Mesothelial cell of epicardium (in vitro differentiated cells): ENCODE measurements around the gene FER1L5. TPM values are rescaled to one million over a fixed set of nuclear protein-coding genes. Genes with fewer than 3 reads are reported as not detected.

ENCODE experiments used
- DNase-seq, 2 experiments: peaks; one replicate each; pipeline ENCODE4 v3.0.0; 2021; ENCODE audit warnings: low spot score in 2 of 2; ENCODE audit not compliant: unreplicated experiment in 2 of 2
- H3K27ac Mint-ChIP-seq: 2 replicates; pipeline ENCODE4 v1.8.0; 2021; ENCODE audit warnings: mixed read lengths
- H3K27me3 Mint-ChIP-seq: 2 replicates; pipeline ENCODE4 v1.8.0; 2021; ENCODE audit warnings: low read depth, mixed read lengths
- H3K36me3 Mint-ChIP-seq: 2 replicates; pipeline ENCODE4 v1.8.0; 2021; ENCODE audit warnings: mixed read lengths
- H3K4me1 Mint-ChIP-seq: 2 replicates; pipeline ENCODE4 v1.8.0; 2021; ENCODE audit warnings: mixed read lengths
- H3K4me3 Mint-ChIP-seq: 2 replicates; pipeline ENCODE4 v1.8.0; 2021; ENCODE audit warnings: mild to moderate bottlenecking, moderate library complexity, mixed read lengths
- H3K9me3 Mint-ChIP-seq: 2 replicates; pipeline ENCODE4 v1.8.0; 2021; ENCODE audit warnings: mixed read lengths
- total RNA-seq: library from RNA; stranded (reverse); gene quantifications from 3 replicates; pipeline ENCODE4 v1.2.1, GENCODE V29; 2021
- TF ChIP-seq, protein P1 (sequence below): fragments of 200-600 bp; sonication (generic); IDR thresholded peaks from one replicate; pipeline ENCODE4 v1.5.0; 2021; ENCODE audit warnings: antibody characterized with exemption; ENCODE audit not compliant: unreplicated experiment

Gene FER1L5
- total RNA-seq, 1 donor from 2014 or later = 1.1 TPM

DNA sequence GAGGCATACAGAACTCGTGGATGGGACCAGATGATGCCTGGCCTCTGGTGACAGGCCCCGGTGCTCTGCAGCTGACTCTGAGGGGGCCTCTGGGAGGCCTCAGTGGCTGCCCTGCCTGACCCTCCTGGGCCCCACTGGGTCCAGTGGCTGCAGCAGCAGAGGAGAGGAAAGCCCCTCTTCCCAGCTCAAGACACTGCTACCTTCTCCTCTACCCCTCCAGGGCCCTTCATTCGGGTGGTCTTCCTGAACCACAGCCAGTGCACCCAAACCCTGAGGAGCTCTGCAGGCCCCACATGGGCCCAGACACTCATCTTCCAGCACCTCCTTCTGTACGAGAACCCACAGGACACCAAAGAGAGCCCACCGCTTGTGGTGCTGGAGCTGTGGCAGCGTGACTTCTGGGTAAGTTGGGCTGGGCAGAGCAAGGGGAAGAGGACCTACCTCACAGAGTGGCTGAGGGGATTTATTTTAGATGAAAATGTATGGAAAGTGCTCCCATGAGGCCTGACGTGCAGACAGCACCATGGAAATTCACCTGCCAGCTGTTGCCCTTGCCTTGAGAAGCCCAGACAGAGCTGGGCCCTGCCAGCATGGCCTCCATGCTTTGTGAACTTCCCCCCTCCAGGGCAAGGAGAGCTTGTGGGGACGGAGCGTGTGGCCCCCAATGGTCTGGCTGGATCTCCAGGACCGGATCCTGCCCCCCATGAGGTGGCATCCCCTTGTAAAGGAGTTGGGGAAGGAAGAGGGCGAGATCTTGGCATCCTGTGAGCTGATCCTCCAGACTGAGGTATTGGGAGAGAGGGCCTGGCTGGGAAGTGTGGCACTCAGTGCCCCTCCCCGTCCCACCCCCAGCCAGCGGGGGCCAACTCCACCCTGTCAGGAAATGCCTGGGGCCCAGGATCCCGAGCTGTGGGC lies 51.0 kb downstream of the FER1L5 start:
- Mint-ChIP-seq H3K27me3 (no peaks in the 10 kb centered on the region), H3K4me1 (peaks cover 5% of the 10 kb centered on the region), H3K36me3 (no peaks in the 10 kb centered on the region), H3K4me3 (no peak overlapping the region), H3K9me3 (no peaks in the 10 kb centered on the region), H3K27ac (no peak overlapping the region)
- TF ChIP-seq, protein P1, sequence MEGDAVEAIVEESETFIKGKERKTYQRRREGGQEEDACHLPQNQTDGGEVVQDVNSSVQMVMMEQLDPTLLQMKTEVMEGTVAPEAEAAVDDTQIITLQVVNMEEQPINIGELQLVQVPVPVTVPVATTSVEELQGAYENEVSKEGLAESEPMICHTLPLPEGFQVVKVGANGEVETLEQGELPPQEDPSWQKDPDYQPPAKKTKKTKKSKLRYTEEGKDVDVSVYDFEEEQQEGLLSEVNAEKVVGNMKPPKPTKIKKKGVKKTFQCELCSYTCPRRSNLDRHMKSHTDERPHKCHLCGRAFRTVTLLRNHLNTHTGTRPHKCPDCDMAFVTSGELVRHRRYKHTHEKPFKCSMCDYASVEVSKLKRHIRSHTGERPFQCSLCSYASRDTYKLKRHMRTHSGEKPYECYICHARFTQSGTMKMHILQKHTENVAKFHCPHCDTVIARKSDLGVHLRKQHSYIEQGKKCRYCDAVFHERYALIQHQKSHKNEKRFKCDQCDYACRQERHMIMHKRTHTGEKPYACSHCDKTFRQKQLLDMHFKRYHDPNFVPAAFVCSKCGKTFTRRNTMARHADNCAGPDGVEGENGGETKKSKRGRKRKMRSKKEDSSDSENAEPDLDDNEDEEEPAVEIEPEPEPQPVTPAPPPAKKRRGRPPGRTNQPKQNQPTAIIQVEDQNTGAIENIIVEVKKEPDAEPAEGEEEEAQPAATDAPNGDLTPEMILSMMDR = no peak
- no peak for DNase-seq

DNA sequence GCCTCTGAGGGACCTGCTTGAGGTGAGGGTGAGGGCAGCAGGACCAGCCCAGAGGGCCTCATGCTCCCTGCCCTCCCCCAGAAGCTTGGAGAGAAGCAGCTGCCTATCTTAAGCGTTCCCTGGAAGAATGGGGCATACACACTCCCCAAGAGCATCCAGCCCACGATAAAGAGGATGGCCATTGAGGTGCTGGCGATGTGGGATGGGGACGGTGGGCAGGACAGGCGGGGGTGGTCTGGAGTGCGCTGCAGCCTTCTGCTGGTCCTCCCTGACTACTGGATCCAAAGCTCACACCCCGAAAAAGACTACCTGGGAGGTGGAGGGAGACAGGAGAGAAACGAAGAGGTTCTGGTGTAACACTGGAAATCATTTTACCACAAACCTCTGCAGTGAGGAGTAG lies 51.7 kb downstream of the FER1L5 start:
- DNase-seq = no peak
- Mint-ChIP-seq H3K27ac (peak overlapping the region; percentile 40), H3K36me3 (no peaks in the 10 kb centered on the region), H3K4me1 (peaks cover 5% of the 10 kb centered on the region), H3K4me3 (no peak overlapping the region), H3K9me3 (no peaks in the 10 kb centered on the region), H3K27me3 (no peaks in the 10 kb centered on the region)
- TF ChIP-seq, protein P1 = no peak

DNA sequence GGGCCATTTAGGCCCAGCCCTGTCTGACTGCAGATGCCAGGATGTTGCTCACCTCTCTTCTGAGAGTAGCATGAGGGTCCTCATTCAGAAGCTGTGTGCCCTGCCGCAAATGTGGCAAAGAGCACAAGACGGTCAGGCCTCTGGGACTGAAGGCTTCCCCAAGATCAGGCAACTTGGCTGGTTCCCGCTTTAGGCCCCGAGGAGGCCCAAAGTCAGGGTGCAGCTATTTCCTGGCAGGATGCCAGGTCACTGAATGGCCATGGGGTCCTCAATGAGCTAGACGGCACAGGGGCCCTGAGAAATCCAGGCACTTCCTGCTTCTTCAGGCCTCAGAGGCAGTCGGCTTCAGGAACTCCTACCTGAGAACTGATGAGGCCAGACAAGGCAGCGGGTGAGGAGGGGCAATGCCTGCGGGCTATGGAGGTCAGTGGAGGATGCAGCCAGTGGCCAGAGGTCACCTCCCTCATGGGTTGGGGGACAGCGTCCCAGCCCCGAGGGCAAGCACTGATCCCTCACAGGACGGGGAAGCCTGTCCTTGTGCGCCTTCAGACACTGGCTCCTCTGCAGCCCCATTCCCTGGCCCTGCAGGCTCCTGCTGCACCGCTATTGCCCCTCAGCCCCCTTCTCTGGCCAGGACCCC lies 52.4 kb downstream of the FER1L5 start:
- no peak overlapping the region for H3K27ac Mint-ChIP-seq
- TF ChIP-seq, protein P1 = no peak
- H3K36me3 Mint-ChIP-seq = no peaks in the 10 kb centered on the region

DNA sequence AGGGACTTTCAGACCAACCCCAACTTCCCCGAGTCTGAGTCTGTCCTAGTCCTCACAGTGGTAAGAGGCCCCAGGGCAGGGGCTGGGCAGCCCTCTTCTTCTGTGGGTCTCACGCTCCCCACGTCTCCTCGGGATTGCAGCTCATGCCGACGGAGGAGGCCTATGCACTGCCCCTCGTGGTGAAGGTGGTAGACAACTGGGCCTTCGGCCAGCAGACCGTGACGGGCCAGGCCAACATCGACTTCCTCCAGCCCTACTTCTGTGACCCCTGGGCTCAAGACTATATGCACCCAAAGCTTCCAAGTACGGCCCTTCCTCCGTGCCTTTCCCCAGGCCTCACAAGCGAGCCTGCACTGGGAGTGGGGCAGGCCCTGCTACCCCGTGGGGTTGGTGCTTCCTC lies 53.0 kb downstream of the FER1L5 start:
- H3K27ac Mint-ChIP-seq = no peak overlapping the region
- TF ChIP-seq, protein P1 = no peak
- DNase-seq = no peak

More for the DNA sequence above, 52.4 kb downstream of the FER1L5 start:
- Mint-ChIP-seq H3K4me3 (no peak overlapping the region), H3K9me3 (no peaks in the 10 kb centered on the region), H3K4me1 (peaks cover 5% of the 10 kb centered on the region), H3K27me3 (no peaks in the 10 kb centered on the region)
- DNase-seq = no peak

DNA sequence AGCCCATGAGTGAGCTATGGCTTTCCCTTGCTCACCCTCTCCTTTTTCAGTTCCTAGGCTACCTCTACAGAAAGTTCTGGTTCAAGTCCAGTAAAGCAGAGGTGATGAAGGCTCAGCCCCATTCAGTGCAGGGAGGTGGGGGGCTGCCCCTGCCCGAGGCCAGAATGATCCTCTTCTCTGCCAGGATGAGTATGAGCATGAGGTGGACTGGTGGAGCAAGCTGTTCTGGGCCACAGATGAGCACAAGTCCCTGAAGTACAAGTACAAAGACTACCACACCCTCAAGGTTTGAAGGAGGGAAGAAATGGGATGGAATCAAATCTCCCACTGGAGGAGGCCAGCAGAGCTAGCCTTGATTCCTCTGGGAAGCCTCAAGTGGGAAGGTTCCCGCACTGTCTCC lies 54.9 kb downstream of the FER1L5 start:
- TF ChIP-seq, protein P1 = no peak
- H3K36me3 Mint-ChIP-seq = peaks cover 3% of the 10 kb centered on the region
- no peak overlapping the region for H3K27ac Mint-ChIP-seq
- H3K4me1 Mint-ChIP-seq = peaks cover 7% of the 10 kb centered on the region
- H3K4me3 Mint-ChIP-seq = no peak overlapping the region
- H3K27me3 Mint-ChIP-seq = no peaks in the 10 kb centered on the region
- H3K9me3 Mint-ChIP-seq = no peaks in the 10 kb centered on the region
- no peak for DNase-seq

More for the DNA sequence above, 53.0 kb downstream of the FER1L5 start:
- Mint-ChIP-seq H3K4me3 (no peak overlapping the region), H3K4me1 (peaks cover 5% of the 10 kb centered on the region), H3K9me3 (no peaks in the 10 kb centered on the region), H3K27me3 (no peaks in the 10 kb centered on the region), H3K36me3 (no peaks in the 10 kb centered on the region)
